ENCODE data around the gene DNAH9. TPM values are rescaled to one million over a fixed set of nuclear protein-coding genes. Genes with fewer than 3 reads are reported as not detected.

Gene DNAH9
- polyA plus RNA-seq, 2 of the 4 experiments (the other 2 are of a cell fraction) = 0.03 to 0.04 TPM

- ATAC-seq (no peak), FAIRE-seq (no peak), DNase-seq (ENCODE audit: low read depth in 1 of 2, low spot score in 1 of 2) (no peak)
- TF ChIP-seq RCOR1 (IDR thresholded peaks at IDR 0.05; ENCODE audit: low read depth, low read length) (no peak), ESRRA (IDR thresholded peaks at IDR 0.05; ENCODE audit: borderline replicate concordance, low read length) (no peak), MAZ (IDR thresholded peaks at IDR 0.05; ENCODE audit: borderline replicate concordance, low read depth, low read length) (no peak), PHF8 (IDR thresholded peaks at IDR 0.05; ENCODE audit: borderline replicate concordance, low read depth) (no peak), CTCF (IDR thresholded peaks at IDR 0.05) (no peak), GATA3 (IDR thresholded peaks at IDR 0.05; ENCODE audit: borderline replicate concordance) (no peak), CHD2 (IDR thresholded peaks at IDR 0.05; ENCODE audit: low read length, partially characterized antibody) (no peak), HDAC2 (IDR thresholded peaks at IDR 0.05) (no peak), FOXS1 (CRISPR knock-in tag; IDR thresholded peaks at IDR 0.05) (no peak), EP300 (IDR thresholded peaks at IDR 0.05) (no peak), RARB (CRISPR knock-in tag; IDR thresholded peaks at IDR 0.05) (no peak), REST (IDR thresholded peaks at IDR 0.05) (no peak), HEYL (CRISPR knock-in tag; IDR thresholded peaks at IDR 0.05) (no peak), JUNB (IDR thresholded peaks at IDR 0.05) (no peak)
- H3K27ac ChIP-seq = no peak overlapping the region
- no peaks in the 10 kb centered on the region for H3K4me1 ChIP-seq
- WGBS (ENCODE audit: missing lambda C conversion rate) = 3% methylated on average over 3 of the region's 3 CpGs
- POLR2A ChIA-PET = no interaction called here
- H3K4me3 ChIP-seq = no peak overlapping the region
- peak overlapping the region; percentile 30; the same call in 1 of the 3 replicates for H3K4me2 ChIP-seq
- CTCF ChIA-PET = no interaction called here
- H3K9me3 ChIP-seq = no peaks in the 10 kb centered on the region
Observed at GRCh38 chr17:11705111-11705510, 106.8 kb downstream of the DNAH9 start.

GRCh38 chr17:11707586-11707985 lies 109.3 kb downstream of the DNAH9 start:
- ChIA-PET POLR2A (no interaction called here), CTCF (no interaction called here)
- TF ChIP-seq KDM1A (IDR thresholded peaks at IDR 0.05; ENCODE audit: low read depth) (no peak), POLR2AphosphoS2 (conservative IDR thresholded peaks at IDR 0.05; ENCODE audit: low read length) (no peak), ELK1 (IDR thresholded peaks at IDR 0.05; ENCODE audit: low read depth, low read length) (no peak), ZNF302 (CRISPR knock-in tag; IDR thresholded peaks at IDR 0.05) (no peak), RFX5 (IDR thresholded peaks at IDR 0.05) (no peak), EHF (CRISPR knock-in tag; IDR thresholded peaks at IDR 0.05) (no peak), BCL3 (IDR thresholded peaks at IDR 0.05) (no peak), KDM5A (IDR thresholded peaks at IDR 0.05) (no peak), CBX8 (IDR thresholded peaks at IDR 0.05) (no peak), E2F6 (IDR thresholded peaks at IDR 0.05; ENCODE audit: borderline replicate concordance, low read depth) (no peak), SREBF2 (IDR thresholded peaks at IDR 0.05) (no peak), POLR2A (IDR thresholded peaks at IDR 0.05; ENCODE audit: low read length) (no peak), HDAC2 (IDR thresholded peaks at IDR 0.05) (no peak), HOXB13 (CRISPR knock-in tag; IDR thresholded peaks at IDR 0.05; ENCODE audit: low read depth) (no peak), EP300 (IDR thresholded peaks at IDR 0.05) (no peak)
- Histone ChIP-seq H3K4me1 (no peaks in the 10 kb centered on the region), H3K4me3 (no peak overlapping the region), H3K9me3 (no peaks in the 10 kb centered on the region), H3K4me2 (no peak overlapping the region), H3K27ac (no peak overlapping the region)
- no peak for DNase-seq (ENCODE audit: low read depth in 1 of 2, low spot score in 1 of 2)
- 5% methylated on average over 4 of the region's 4 CpGs for WGBS (ENCODE audit: missing lambda C conversion rate)
- no peak for FAIRE-seq
- ATAC-seq = no peak
